ENCODE results near the gene CADPS2. TPM values are rescaled to one million over a fixed set of nuclear protein-coding genes. Genes with fewer than 3 reads are reported as not detected.

CADPS2 gene
- total RNA-seq, 2 experiments from 2014 or later = not detected

GRCh38 chr7:122300211-122300932 lies 585.9 kb downstream of the CADPS2 start:
- no peak overlapping the region for H3K27ac ChIP-seq (ENCODE audit: low read depth, low read length, poor library complexity, severe bottlenecking)
- H4K20me1 ChIP-seq (ENCODE audit: insufficient read depth, low read length) = no peaks in the 10 kb centered on the region
- H3K79me2 ChIP-seq (ENCODE audit: insufficient read depth, low read depth, low read length) = no peaks in the 10 kb centered on the region
- intact Hi-C loops (cut with micrococcal nuclease; ENCODE audit: unreplicated experiment) = no loop called here
- no peak for DNase-seq (ENCODE audit: low spot score)
- TF ChIP-seq EZH2phosphoT487 (IDR thresholded peaks at IDR 0.05; ENCODE audit: borderline replicate concordance, low read depth, low read length) (no peak), CTCF (conservative IDR thresholded peaks at IDR 0.05; ENCODE audit: low read length) (no peak)
- CTCF ChIA-PET (ENCODE audit: unreplicated experiment) = no interaction called here
- POLR2A ChIA-PET = no interaction called here
- H3K36me3 ChIP-seq (ENCODE audit: insufficient read depth, low read length) = no peaks in the 10 kb centered on the region
- no peaks in the 10 kb centered on the region for H3K9me2 ChIP-seq (ENCODE audit: insufficient read depth, low read length)
- no peak overlapping the region for H3K4me3 ChIP-seq (ENCODE audit: low read depth, low read length, poor library complexity, severe bottlenecking)
- H2AFZ ChIP-seq (ENCODE audit: low read length) = no peak overlapping the region
- BruUV-seq (replicated peaks) = no TSS peak
- H3K9me3 ChIP-seq (ENCODE audit: low read length) = no peaks in the 10 kb centered on the region
- H3K4me1 ChIP-seq (ENCODE audit: insufficient read depth, low read length, poor library complexity, severe bottlenecking) = no peaks in the 10 kb centered on the region
- H3K4me2 ChIP-seq (ENCODE audit: low read length) = no peak overlapping the region

GRCh38 chr7:122299624-122300210 lies 586.5 kb downstream of the CADPS2 start:
- Histone ChIP-seq H3K9me2 (ENCODE audit: insufficient read depth, low read length) (no peaks in the 10 kb centered on the region), H3K9me3 (ENCODE audit: low read length) (no peaks in the 10 kb centered on the region), H3K4me1 (ENCODE audit: insufficient read depth, low read length, poor library complexity, severe bottlenecking) (no peaks in the 10 kb centered on the region), H3K27ac (ENCODE audit: low read depth, low read length, poor library complexity, severe bottlenecking) (no peak overlapping the region), H4K20me1 (ENCODE audit: insufficient read depth, low read length) (no peaks in the 10 kb centered on the region), H3K4me3 (ENCODE audit: low read depth, low read length, poor library complexity, severe bottlenecking) (no peak overlapping the region), H3K79me2 (ENCODE audit: insufficient read depth, low read depth, low read length) (no peaks in the 10 kb centered on the region), H3K36me3 (ENCODE audit: insufficient read depth, low read length) (no peaks in the 10 kb centered on the region), H2AFZ (ENCODE audit: low read length) (no peak overlapping the region), H3K4me2 (ENCODE audit: low read length) (no peak overlapping the region)
- no peak for DNase-seq (ENCODE audit: low spot score)
- no TSS peak for BruUV-seq (replicated peaks)
- ChIA-PET POLR2A (no interaction called here), CTCF (ENCODE audit: unreplicated experiment) (no interaction called here)
- TF ChIP-seq EZH2phosphoT487 (IDR thresholded peaks at IDR 0.05; ENCODE audit: borderline replicate concordance, low read depth, low read length) (no peak), CTCF (conservative IDR thresholded peaks at IDR 0.05; ENCODE audit: low read length) (no peak)
- intact Hi-C loops (cut with micrococcal nuclease; ENCODE audit: unreplicated experiment) = no loop called here

GRCh38 chr7:122298618-122299017 lies 587.6 kb downstream of the CADPS2 start:
- no peak for TF ChIP-seq EZH2phosphoT487 (IDR thresholded peaks at IDR 0.05; ENCODE audit: borderline replicate concordance, low read depth, low read length)
- no peak for TF ChIP-seq CTCF (conservative IDR thresholded peaks at IDR 0.05; ENCODE audit: low read length)
- no peaks in the 10 kb centered on the region for H4K20me1 ChIP-seq (ENCODE audit: insufficient read depth, low read length)
- no peak overlapping the region for H3K4me2 ChIP-seq (ENCODE audit: low read length)
- intact Hi-C loops (cut with micrococcal nuclease; ENCODE audit: unreplicated experiment) = no loop called here
- H3K79me2 ChIP-seq (ENCODE audit: insufficient read depth, low read depth, low read length) = no peaks in the 10 kb centered on the region
- H2AFZ ChIP-seq (ENCODE audit: low read length) = no peak overlapping the region
- no peak overlapping the region for H3K27ac ChIP-seq (ENCODE audit: low read depth, low read length, poor library complexity, severe bottlenecking)
- H3K9me2 ChIP-seq (ENCODE audit: insufficient read depth, low read length) = no peaks in the 10 kb centered on the region
- BruUV-seq (replicated peaks) = no TSS peak
- no peak for DNase-seq (ENCODE audit: low spot score)
- H3K36me3 ChIP-seq (ENCODE audit: insufficient read depth, low read length) = no peaks in the 10 kb centered on the region
- POLR2A ChIA-PET = no interaction called here
- H3K4me1 ChIP-seq (ENCODE audit: insufficient read depth, low read length, poor library complexity, severe bottlenecking) = no peaks in the 10 kb centered on the region
- H3K4me3 ChIP-seq (ENCODE audit: low read depth, low read length, poor library complexity, severe bottlenecking) = no peak overlapping the region
- CTCF ChIA-PET (ENCODE audit: unreplicated experiment) = no interaction called here
- no peaks in the 10 kb centered on the region for H3K9me3 ChIP-seq (ENCODE audit: low read length)
